ENCODE results near the gene MARCHF10.

DNA sequence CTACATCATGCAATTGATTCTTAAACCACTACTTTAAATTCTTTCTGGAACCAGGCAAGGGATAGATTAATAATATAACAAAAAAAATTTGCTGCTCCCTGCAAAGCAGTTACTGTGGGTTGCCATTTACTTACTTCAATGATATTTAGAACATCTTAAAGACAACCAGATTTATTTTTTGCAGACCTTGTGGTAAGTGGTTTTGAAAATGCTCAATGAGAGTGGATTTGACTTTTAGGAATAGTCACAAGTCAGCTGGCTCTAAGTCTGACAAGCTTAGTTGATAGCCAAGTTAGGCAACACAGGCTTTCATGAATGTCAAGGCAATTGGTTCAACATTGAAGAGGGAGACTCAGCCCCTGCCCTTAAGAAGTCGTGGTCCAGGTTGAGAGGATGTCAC is 11.8 kb downstream of the MARCHF10 start:
- TF ChIP-seq POLR2A (IDR thresholded peaks at IDR 0.05): no peak
- TF ChIP-seq CTCF (IDR thresholded peaks at IDR 0.05): no peak
